ENCODE measurements around the gene TMX3. TPM values are rescaled to one million over a fixed set of nuclear protein-coding genes. Genes with fewer than 3 reads are reported as not detected.

The TMX3 gene
- total RNA-seq, 2 experiments from 2014 or later: 40.8 to 49.8 TPM

DNA sequence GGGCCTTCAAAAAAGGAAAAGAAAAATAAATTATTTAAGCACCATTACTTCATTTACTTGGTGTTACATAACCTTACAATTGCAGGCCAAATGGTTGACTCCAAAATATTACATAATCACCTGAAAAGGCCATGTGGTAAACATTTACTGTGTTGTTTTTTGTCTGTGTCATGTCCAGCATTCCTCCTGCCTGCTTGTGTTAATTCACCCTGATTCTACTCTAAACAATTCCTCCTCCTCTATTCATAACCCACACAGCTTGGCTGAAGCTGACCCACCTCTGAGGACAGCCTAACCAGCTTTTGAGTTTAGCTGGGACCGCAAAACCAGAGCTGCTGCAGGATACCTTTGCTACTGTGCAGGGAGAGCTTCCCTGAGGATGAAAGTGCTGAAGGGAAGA lies 35.4 kb downstream of the TMX3 start:
- peaks cover 7% of the 10 kb centered on the region for H3K36me3 Mint-ChIP-seq
- H3K4me3 Mint-ChIP-seq: no peak overlapping the region
- no peaks in the 10 kb centered on the region for H3K9me3 Mint-ChIP-seq
- no peaks in the 10 kb centered on the region for H3K4me1 Mint-ChIP-seq
- no peak for DNase-seq
- H3K27ac Mint-ChIP-seq: no peak overlapping the region
- no peaks in the 10 kb centered on the region for H3K27me3 Mint-ChIP-seq

DNA sequence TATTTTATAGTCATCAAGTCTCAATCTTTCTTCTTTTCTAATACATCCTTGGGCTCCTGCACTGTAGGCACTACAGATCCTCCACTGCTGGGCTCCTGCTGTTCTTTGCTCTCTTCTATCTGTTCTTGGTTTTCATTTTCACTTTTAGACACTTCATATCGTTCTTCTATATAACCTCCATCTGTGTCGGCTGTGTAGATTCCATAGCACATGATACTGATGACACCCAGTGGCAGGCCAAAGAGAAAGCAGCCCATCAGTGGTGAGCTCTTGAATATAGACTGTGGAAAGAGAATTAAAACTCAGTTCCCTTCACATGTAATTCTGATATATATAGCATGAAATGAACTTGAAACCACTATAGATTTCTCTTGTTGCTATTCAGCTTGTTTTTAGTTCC lies 38.0 kb downstream of the TMX3 start:
- H3K4me1 Mint-ChIP-seq: no peaks in the 10 kb centered on the region
- H3K4me3 Mint-ChIP-seq: no peak overlapping the region
- peaks cover 7% of the 10 kb centered on the region for H3K36me3 Mint-ChIP-seq
- DNase-seq: no peak
- no peak overlapping the region for H3K27ac Mint-ChIP-seq
- no peaks in the 10 kb centered on the region for H3K9me3 Mint-ChIP-seq
- no peaks in the 10 kb centered on the region for H3K27me3 Mint-ChIP-seq

DNA sequence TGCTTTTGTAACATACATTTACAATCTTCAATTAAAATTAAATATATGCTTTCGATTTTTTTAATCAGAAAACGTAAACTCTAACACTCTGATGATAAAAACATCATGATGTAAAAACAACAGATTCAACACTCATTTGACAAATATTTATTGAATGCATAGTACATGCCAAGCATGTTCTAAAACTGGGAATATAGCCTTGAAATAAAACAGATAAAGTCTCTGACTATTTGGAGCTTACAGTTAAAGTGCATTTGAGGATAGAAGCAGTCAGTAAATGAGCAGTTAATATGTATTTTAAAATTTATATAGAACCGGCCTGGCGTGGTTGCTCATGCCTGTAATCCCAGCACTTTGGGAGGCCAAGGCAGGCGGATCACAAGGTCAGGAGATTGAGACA lies 47.8 kb downstream of the TMX3 start:
- Mint-ChIP-seq H3K4me3 (no peak overlapping the region), H3K9me3 (no peaks in the 10 kb centered on the region), H3K27ac (no peak overlapping the region), H3K36me3 (peaks cover 2% of the 10 kb centered on the region), H3K4me1 (no peaks in the 10 kb centered on the region), H3K27me3 (no peaks in the 10 kb centered on the region)
- no peak for DNase-seq

- DNase-seq: no peak
- H3K27me3 Mint-ChIP-seq: no peaks in the 10 kb centered on the region
- no peaks in the 10 kb centered on the region for H3K9me3 Mint-ChIP-seq
- H3K27ac Mint-ChIP-seq: no peak overlapping the region
- no peak overlapping the region for H3K4me3 Mint-ChIP-seq
- peaks cover 2% of the 10 kb centered on the region for H3K36me3 Mint-ChIP-seq
- no peaks in the 10 kb centered on the region for H3K4me1 Mint-ChIP-seq
Measured at GRCh38 chr18:68666381-68666780, 48.5 kb downstream of the TMX3 start.

DNA sequence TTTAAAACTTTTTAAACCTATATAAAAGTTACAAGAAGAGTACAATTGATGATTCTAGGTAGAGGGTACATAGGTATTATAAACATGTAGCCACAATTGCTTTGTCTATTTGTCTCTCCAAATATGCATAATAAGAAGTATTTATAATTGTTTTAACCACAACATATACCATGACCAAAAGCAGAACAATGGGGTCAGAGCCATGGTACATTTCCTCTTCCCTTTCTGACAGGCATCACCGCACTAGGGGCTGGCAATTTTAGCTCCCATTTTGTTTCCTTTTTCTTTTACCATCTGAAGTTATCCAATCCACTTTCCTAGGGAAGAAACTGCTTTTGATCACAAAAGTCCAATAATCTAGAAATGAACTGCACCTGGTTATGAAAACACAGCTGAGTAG lies 49.3 kb downstream of the TMX3 start:
- no peaks in the 10 kb centered on the region for H3K4me1 Mint-ChIP-seq
- no peak overlapping the region for H3K4me3 Mint-ChIP-seq
- H3K9me3 Mint-ChIP-seq: no peaks in the 10 kb centered on the region
- DNase-seq: no peak
- peaks cover 2% of the 10 kb centered on the region for H3K36me3 Mint-ChIP-seq
- no peak overlapping the region for H3K27ac Mint-ChIP-seq
- no peaks in the 10 kb centered on the region for H3K27me3 Mint-ChIP-seq

GRCh38 chr18:68662754-68663153 lies 52.2 kb downstream of the TMX3 start:
- no peak overlapping the region for H3K27ac Mint-ChIP-seq
- no peak overlapping the region for H3K4me3 Mint-ChIP-seq
- H3K4me1 Mint-ChIP-seq: no peaks in the 10 kb centered on the region
- no peaks in the 10 kb centered on the region for H3K9me3 Mint-ChIP-seq
- no peak for DNase-seq
- H3K36me3 Mint-ChIP-seq: no peaks in the 10 kb centered on the region
- H3K27me3 Mint-ChIP-seq: no peaks in the 10 kb centered on the region

DNA sequence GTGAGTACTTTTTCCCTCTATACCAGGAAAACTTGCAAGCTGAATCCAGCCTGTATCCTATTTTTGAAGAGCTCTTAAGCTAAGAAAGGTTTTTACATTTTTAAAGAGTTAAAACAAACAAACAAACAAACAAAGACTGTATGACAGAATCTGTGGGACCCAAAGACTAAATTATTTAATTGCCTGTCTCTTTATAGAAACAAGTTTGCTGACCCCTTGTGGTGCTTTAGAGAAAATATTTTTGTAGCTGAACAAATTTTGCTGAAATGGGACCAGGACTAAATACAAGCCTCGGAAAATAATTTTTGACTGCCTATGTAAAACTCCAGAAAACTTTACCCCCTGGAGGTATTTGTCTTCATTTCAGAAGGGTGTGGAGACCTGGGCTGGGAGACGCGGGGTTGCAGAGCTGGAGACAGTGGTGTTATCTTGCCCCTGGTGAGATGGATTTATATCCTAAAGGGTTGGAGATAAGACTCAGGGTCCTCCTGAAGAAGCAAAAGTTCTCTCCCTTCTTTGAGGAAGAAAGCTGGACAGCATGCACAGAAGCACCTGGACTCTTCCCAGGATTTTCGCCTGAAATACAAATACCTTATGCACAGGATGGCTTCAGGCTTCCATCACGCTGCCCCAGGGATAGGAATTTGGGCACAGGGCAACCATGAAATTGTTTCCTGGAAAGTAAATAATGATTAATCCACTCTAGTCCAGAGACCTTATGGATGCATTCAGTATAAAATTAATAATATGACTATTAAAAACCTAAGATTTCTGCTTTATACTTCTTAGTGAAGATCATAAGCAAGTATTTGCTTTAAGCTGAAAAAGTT lies 54.3 kb downstream of the TMX3 start:
- no peaks in the 10 kb centered on the region for H3K36me3 Mint-ChIP-seq

DNA sequence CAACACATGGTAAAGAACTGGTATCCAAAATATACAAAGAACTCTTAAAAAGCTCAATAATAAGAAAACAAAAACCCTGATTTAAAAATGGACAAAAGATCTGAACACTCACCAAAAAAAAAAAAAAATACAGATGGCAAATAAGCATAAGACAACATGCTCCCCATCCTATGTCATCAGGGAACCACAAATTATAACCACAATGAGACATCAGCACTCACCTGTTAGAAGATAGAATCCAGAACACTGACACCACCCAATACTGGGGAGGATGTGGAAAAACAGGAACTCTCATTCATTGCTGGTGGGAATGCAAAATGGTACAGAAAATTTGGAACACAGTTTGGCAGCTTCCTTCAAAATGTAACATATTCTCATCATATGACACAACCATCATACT lies 66.7 kb downstream of the TMX3 start:
- H3K27me3 Mint-ChIP-seq: peaks cover 40% of the 10 kb centered on the region
- no peak overlapping the region for H3K27ac Mint-ChIP-seq
- no peaks in the 10 kb centered on the region for H3K36me3 Mint-ChIP-seq
- no peak for DNase-seq
- no peaks in the 10 kb centered on the region for H3K4me1 Mint-ChIP-seq
- H3K4me3 Mint-ChIP-seq: no peak overlapping the region
- H3K9me3 Mint-ChIP-seq: no peaks in the 10 kb centered on the region

More for the DNA sequence above, 54.3 kb downstream of the TMX3 start:
- H3K4me1 Mint-ChIP-seq: no peaks in the 10 kb centered on the region
- H3K4me3 Mint-ChIP-seq: no peak overlapping the region
- H3K27ac Mint-ChIP-seq: no peak overlapping the region
- DNase-seq: no peak
- H3K9me3 Mint-ChIP-seq: no peaks in the 10 kb centered on the region
- no peaks in the 10 kb centered on the region for H3K27me3 Mint-ChIP-seq

DNA sequence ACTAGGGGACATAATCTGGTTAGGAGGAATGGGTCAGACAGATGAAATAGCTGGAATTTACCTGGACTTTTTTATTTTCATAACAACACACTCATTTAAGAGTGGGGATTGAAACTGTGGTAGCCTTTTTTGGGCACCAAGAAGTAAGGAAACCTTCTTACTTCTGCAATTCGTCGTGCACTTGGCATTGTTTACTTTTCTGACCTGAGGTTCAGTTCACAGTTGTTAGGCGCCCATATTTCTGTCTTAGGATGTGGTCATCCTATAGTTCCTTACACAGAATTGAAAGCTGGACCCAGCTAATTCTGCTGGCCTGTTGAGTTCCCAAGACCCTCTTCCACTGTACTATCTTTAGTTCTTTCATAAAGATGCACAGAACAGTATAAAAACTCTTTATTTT lies 72.9 kb downstream of the TMX3 start:
- H3K27ac Mint-ChIP-seq: no peak overlapping the region
- no peaks in the 10 kb centered on the region for H3K4me1 Mint-ChIP-seq
- H3K9me3 Mint-ChIP-seq: peaks cover 5% of the 10 kb centered on the region
- no peaks in the 10 kb centered on the region for H3K36me3 Mint-ChIP-seq
- no peak for DNase-seq
- H3K4me3 Mint-ChIP-seq: no peak overlapping the region
- peaks cover 50% of the 10 kb centered on the region for H3K27me3 Mint-ChIP-seq

GRCh38 chr18:68640861-68641260 lies 74.0 kb downstream of the TMX3 start:
- Mint-ChIP-seq H3K4me1 (no peaks in the 10 kb centered on the region), H3K36me3 (no peaks in the 10 kb centered on the region), H3K27me3 (peaks cover 48% of the 10 kb centered on the region), H3K9me3 (peaks cover 5% of the 10 kb centered on the region), H3K4me3 (no peak overlapping the region), H3K27ac (no peak overlapping the region)
- no peak for DNase-seq

GRCh38 chr18:68638613-68639012 lies 76.3 kb downstream of the TMX3 start:
- H3K27ac Mint-ChIP-seq: no peak overlapping the region
- H3K36me3 Mint-ChIP-seq: no peaks in the 10 kb centered on the region
- H3K9me3 Mint-ChIP-seq: peaks cover 5% of the 10 kb centered on the region
- H3K4me1 Mint-ChIP-seq: no peaks in the 10 kb centered on the region
- no peak overlapping the region for H3K4me3 Mint-ChIP-seq
- no peak for DNase-seq
- peaks cover 34% of the 10 kb centered on the region for H3K27me3 Mint-ChIP-seq

DNA sequence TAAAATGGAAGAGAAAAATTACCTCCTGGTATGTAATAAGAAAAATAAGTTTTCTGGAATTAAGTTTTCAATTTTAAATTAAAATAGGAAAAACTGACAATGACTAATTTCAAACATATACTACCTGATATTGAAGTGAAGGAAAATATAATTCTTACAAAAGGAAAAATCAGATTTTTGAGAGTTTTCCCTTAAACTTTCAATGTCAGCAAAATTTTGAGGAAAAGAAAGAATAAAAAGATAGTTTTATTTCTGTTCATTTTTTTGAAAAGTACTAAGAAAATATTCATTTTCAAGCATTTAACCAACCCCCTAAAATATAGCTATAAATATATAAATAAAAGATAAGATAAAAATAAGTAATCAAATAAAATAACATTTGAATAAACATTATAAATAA lies 87.1 kb downstream of the TMX3 start:
- H3K36me3 Mint-ChIP-seq: no peaks in the 10 kb centered on the region
- DNase-seq: no peak
- no peaks in the 10 kb centered on the region for H3K27me3 Mint-ChIP-seq
- no peak overlapping the region for H3K27ac Mint-ChIP-seq
- no peaks in the 10 kb centered on the region for H3K9me3 Mint-ChIP-seq
- H3K4me3 Mint-ChIP-seq: no peak overlapping the region
- no peaks in the 10 kb centered on the region for H3K4me1 Mint-ChIP-seq

Other genes starting within 250 kb of the TMX3 start
- gene CCDC102B, start 83.0 kb upstream of the TMX3 start, total RNA-seq: 1 to 10 TPM; 1.4 to 1.6 TPM

Measured in activated naive CD8-positive, alpha-beta T cell treated with anti-CD3 and anti-CD28 coated beads for 36 hours (primary cell).